Measurements from ENCODE around the gene NDUFAF5. TPM values are rescaled to one million over a fixed set of nuclear protein-coding genes. Genes with fewer than 3 reads are reported as not detected.

The NDUFAF5 gene
- total RNA-seq, 1 donor from 2014 or later, result 14.1 TPM

GRCh38 chr20:13741879-13742278 lies 42.9 kb upstream of the NDUFAF5 start:
- intact Hi-C loops (cut with DNase I), result no loop called here
- Histone ChIP-seq H3K4me3 (no peak overlapping the region), H3K4me1 (no peaks in the 10 kb centered on the region), H3K36me3 (no peaks in the 10 kb centered on the region), H3K27ac (no peak overlapping the region), H3K27me3 (ENCODE audit: low read depth) (no peaks in the 10 kb centered on the region), H3K9me3 (no peaks in the 10 kb centered on the region)
- DNase-seq, result no peak
- TF ChIP-seq CTCF (IDR thresholded peaks at IDR 0.05), result no peak
- no peak for ATAC-seq

- no peak for TF ChIP-seq CTCF (IDR thresholded peaks at IDR 0.05)
- no peak for DNase-seq
- ATAC-seq, result no peak
- Histone ChIP-seq H3K4me1 (no peaks in the 10 kb centered on the region), H3K9me3 (no peaks in the 10 kb centered on the region), H3K27me3 (ENCODE audit: low read depth) (no peaks in the 10 kb centered on the region), H3K4me3 (no peak overlapping the region), H3K36me3 (no peaks in the 10 kb centered on the region), H3K27ac (no peak overlapping the region)
- intact Hi-C loops (cut with DNase I), result no loop called here
Observed at GRCh38 chr20:13744352-13744751, 40.5 kb upstream of the NDUFAF5 start.

- no peak overlapping the region for H3K27ac ChIP-seq
- ATAC-seq (no peak), DNase-seq (no peak)
- H3K4me3 ChIP-seq, result no peak overlapping the region
- H3K9me3 ChIP-seq, result no peaks in the 10 kb centered on the region
- no peaks in the 10 kb centered on the region for H3K4me1 ChIP-seq
- no peak for TF ChIP-seq CTCF (IDR thresholded peaks at IDR 0.05)
- H3K27me3 ChIP-seq (ENCODE audit: low read depth), result no peaks in the 10 kb centered on the region
- peaks cover 4% of the 10 kb centered on the region for H3K36me3 ChIP-seq
- intact Hi-C loops (cut with DNase I), result no loop called here
Observed at GRCh38 chr20:13745784-13746183, 39.0 kb upstream of the NDUFAF5 start.

- peaks cover 9% of the 10 kb centered on the region for H3K36me3 ChIP-seq
Observed at GRCh38 chr20:13749811-13750210, 35.0 kb upstream of the NDUFAF5 start.

GRCh38 chr20:13753436-13754036 lies 31.3 kb upstream of the NDUFAF5 start:
- peaks cover 41% of the 10 kb centered on the region for H3K36me3 ChIP-seq
- no peak overlapping the region for H3K4me3 ChIP-seq
- ATAC-seq (no peak), DNase-seq (no peak)
- no peaks in the 10 kb centered on the region for H3K9me3 ChIP-seq
- no peaks in the 10 kb centered on the region for H3K4me1 ChIP-seq
- intact Hi-C loops (cut with DNase I), result no loop called here
- TF ChIP-seq CTCF (IDR thresholded peaks at IDR 0.05), result no peak
- H3K27me3 ChIP-seq (ENCODE audit: low read depth), result no peaks in the 10 kb centered on the region
- H3K27ac ChIP-seq, result no peak overlapping the region

More at GRCh38 chr20:13749811-13750210, 35.0 kb upstream of the NDUFAF5 start:
- DNase-seq (no peak), ATAC-seq (no peak)
- intact Hi-C loops (cut with DNase I), result no loop called here
- Histone ChIP-seq H3K27ac (no peak overlapping the region), H3K9me3 (no peaks in the 10 kb centered on the region), H3K4me1 (no peaks in the 10 kb centered on the region), H3K4me3 (no peak overlapping the region), H3K27me3 (ENCODE audit: low read depth) (no peaks in the 10 kb centered on the region)
- TF ChIP-seq CTCF (IDR thresholded peaks at IDR 0.05), result no peak
